ENCODE data around the gene OR4F29. TPM values are rescaled to one million over a fixed set of nuclear protein-coding genes. Genes with fewer than 3 reads are reported as not detected.
"Not testable (repeated sequence)": the region's sequence is repeated elsewhere in the genome, so short reads cannot be mapped to it uniquely, and the experiment has no call there.

OR4F29 gene
- not detected for total RNA-seq

- H3K4me1 ChIP-seq (ENCODE audit: insufficient read depth, low read length); H3K27me3 ChIP-seq (ENCODE audit: insufficient read depth, low read length); H3K4me3 ChIP-seq (ENCODE audit: low read length); H3K9me3 ChIP-seq (ENCODE audit: low read depth, low read length): not testable (repeated sequence)
Measured at GRCh38 chr1:451578-451977, at the start of gene OR4F29. OR4F29 (minus strand) TSS chr1:451678; CDS start chr1:451678, 0 bp downstream.

Other genes starting within 250 kb of the OR4F29 start
- not detected for gene OR4F16, start 235.0 kb upstream of the OR4F29 start, total RNA-seq